Measurements from ENCODE around the gene HIP1R.

The HIP1R gene

GRCh38 chr12:122839907-122840554, 4.8 kb downstream of the HIP1R start:
- ChIA-PET CTCF (interaction anchor here (0.6 kb wide), 2 partner anchors 15 to 246 kb away, joined by 3 to 4 read pairs; no protein-coding TSS in a partner anchor), POLR2A (no interaction called here)
- DNase-seq (ENCODE audit: extremely low spot score): no peak
- TF ChIP-seq L3MBTL2 (conservative IDR thresholded peaks at IDR 0.05) (no peak), FOXK2 (IDR thresholded peaks at IDR 0.05) (no peak), HDGF (IDR thresholded peaks at IDR 0.05; ENCODE audit: borderline replicate concordance) (no peak), BHLHE40 (IDR thresholded peaks at IDR 0.05; ENCODE audit: borderline replicate concordance) (no peak), FOXA1 (IDR thresholded peaks at IDR 0.05) (no peak), SP1 (IDR thresholded peaks at IDR 0.05) (no peak), LEF1 (IDR thresholded peaks at IDR 0.05; ENCODE audit: borderline replicate concordance) (no peak), ARNT (IDR thresholded peaks at IDR 0.05) (no peak), FOXM1 (IDR thresholded peaks at IDR 0.05; ENCODE audit: borderline replicate concordance) (no peak), PKNOX1 (IDR thresholded peaks at IDR 0.05) (no peak), ZNF384 (IDR thresholded peaks at IDR 0.05) (no peak), ELF4 (IDR thresholded peaks at IDR 0.05) (no peak), NFRKB (IDR thresholded peaks at IDR 0.05) (no peak), SUZ12 (IDR thresholded peaks at IDR 0.05) (no peak), CTBP1 (IDR thresholded peaks at IDR 0.05; ENCODE audit: borderline replicate concordance) (no peak), TARDBP (IDR thresholded peaks at IDR 0.05) (no peak)

GRCh38 chr12:122840580-122841513, 5.6 kb downstream of the HIP1R start:
- no peak for TF ChIP-seq L3MBTL2 (conservative IDR thresholded peaks at IDR 0.05)
- TF ChIP-seq PKNOX1 (IDR thresholded peaks at IDR 0.05): no peak
- TF ChIP-seq FOXM1 (IDR thresholded peaks at IDR 0.05; ENCODE audit: borderline replicate concordance): no peak
- no peak for TF ChIP-seq ARNT (IDR thresholded peaks at IDR 0.05)
- TF ChIP-seq SP1 (IDR thresholded peaks at IDR 0.05): no peak
- no peak for TF ChIP-seq ZNF384 (IDR thresholded peaks at IDR 0.05)
- TF ChIP-seq FOXK2 (IDR thresholded peaks at IDR 0.05): no peak
- POLR2A ChIA-PET: no interaction called here
- CTCF ChIA-PET: interaction anchor here (0.6 kb wide), 1 partner anchor 246 kb away, joined by 3 read pairs; no protein-coding TSS in a partner anchor
- DNase-seq (ENCODE audit: extremely low spot score): no peak

GRCh38 chr12:122841544-122842321, 6.5 kb downstream of the HIP1R start:
- TF ChIP-seq LEF1 (IDR thresholded peaks at IDR 0.05; ENCODE audit: borderline replicate concordance): no peak
- no peak for TF ChIP-seq SP1 (IDR thresholded peaks at IDR 0.05)
- no peak for TF ChIP-seq ARNT (IDR thresholded peaks at IDR 0.05)
- TF ChIP-seq PKNOX1 (IDR thresholded peaks at IDR 0.05): no peak
- no peak for TF ChIP-seq TARDBP (IDR thresholded peaks at IDR 0.05)
- TF ChIP-seq ZNF384 (IDR thresholded peaks at IDR 0.05): no peak
- TF ChIP-seq FOXM1 (IDR thresholded peaks at IDR 0.05; ENCODE audit: borderline replicate concordance): no peak
- no peak for TF ChIP-seq FOXK2 (IDR thresholded peaks at IDR 0.05)
- no peak for TF ChIP-seq CTBP1 (IDR thresholded peaks at IDR 0.05; ENCODE audit: borderline replicate concordance)
- ChIA-PET CTCF (no interaction called here), POLR2A (interaction anchor here (0.8 kb wide), 1 partner anchor 391 kb away, joined by 3 read pairs; the partner anchor contains the start of genes MPHOSPH9 and MTRFR)
- DNase-seq (ENCODE audit: extremely low spot score): no peak

GRCh38 chr12:122842505-122843405, 7.5 kb downstream of the HIP1R start:
- ChIA-PET POLR2A (interaction anchor here (0.8 kb wide), 1 partner anchor 390 kb away, joined by 3 read pairs; the partner anchor contains the start of genes MPHOSPH9 and MTRFR), CTCF (no interaction called here)
- TF ChIP-seq ZNF384 (IDR thresholded peaks at IDR 0.05): no peak
- TF ChIP-seq TARDBP (IDR thresholded peaks at IDR 0.05): no peak
- no peak for TF ChIP-seq FOXM1 (IDR thresholded peaks at IDR 0.05; ENCODE audit: borderline replicate concordance)
- TF ChIP-seq CTBP1 (IDR thresholded peaks at IDR 0.05; ENCODE audit: borderline replicate concordance): no peak
- TF ChIP-seq ARNT (IDR thresholded peaks at IDR 0.05): no peak
- no peak for TF ChIP-seq BHLHE40 (IDR thresholded peaks at IDR 0.05; ENCODE audit: borderline replicate concordance)
- TF ChIP-seq FOXA1 (IDR thresholded peaks at IDR 0.05): no peak
- TF ChIP-seq HDGF (IDR thresholded peaks at IDR 0.05; ENCODE audit: borderline replicate concordance): no peak
- no peak for TF ChIP-seq ELF4 (IDR thresholded peaks at IDR 0.05)
- TF ChIP-seq LEF1 (IDR thresholded peaks at IDR 0.05; ENCODE audit: borderline replicate concordance): no peak
- DNase-seq (ENCODE audit: extremely low spot score): no peak
